Mononuclear cell (primary cell): ENCODE measurements around the gene PHF11. TPM values are rescaled to one million over a fixed set of nuclear protein-coding genes. Genes with fewer than 3 reads are reported as not detected.

Source experiments
- total RNA-seq: library from RNA; depleted of rRNA; stranded (reverse); fragments of >200 nt; gene quantifications from one replicate; pipeline ENCODE4 v1.2.3, GENCODE V29; 2012

The PHF11 gene
- total RNA-seq, 1 donor: 56.9 TPM

Other genes with a start within 250 kb of the PHF11 start
- 4.6 TPM for gene CDADC1, start 248.0 kb upstream of the PHF11 start, total RNA-seq
- gene CAB39L, start 51.9 kb upstream of the PHF11 start, total RNA-seq: 3.4 TPM
- 20.6 TPM for gene SETDB2, start 51.7 kb upstream of the PHF11 start, total RNA-seq
- gene RCBTB1, start 89.6 kb downstream of the PHF11 start, total RNA-seq: 19.0 TPM
- gene ARL11, start 132.6 kb downstream of the PHF11 start, total RNA-seq: 1.3 TPM
- 20.1 TPM for gene EBPL, start 195.5 kb downstream of the PHF11 start, total RNA-seq